ENCODE data around the gene SKAP2.

DNA sequence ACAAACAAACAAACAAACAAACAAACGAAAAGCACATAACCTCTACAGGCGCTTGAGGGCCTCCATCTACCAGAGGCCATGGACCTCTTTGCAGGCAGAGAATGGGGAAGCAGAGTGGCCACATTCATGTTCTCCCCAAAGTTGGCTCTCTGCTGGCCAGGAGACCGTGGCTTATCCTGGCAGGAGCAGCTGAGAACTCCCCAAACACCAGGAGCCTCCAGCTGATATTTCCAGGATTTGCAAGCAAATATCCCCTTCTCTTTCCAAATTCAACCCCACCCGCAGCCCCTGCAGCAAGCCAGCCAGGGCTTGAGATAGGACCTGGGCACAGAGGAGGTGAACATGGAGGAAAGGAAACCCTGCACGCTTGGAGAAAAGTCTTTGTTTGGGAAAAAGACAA lies 240.0 kb downstream of the SKAP2 start:
- no peak for TF ChIP-seq POLR2AphosphoS5 (IDR thresholded peaks at IDR 0.05; ENCODE audit: insufficient read depth in 1 of 2, low read depth in 1 of 2)
- TF ChIP-seq, protein P1, sequence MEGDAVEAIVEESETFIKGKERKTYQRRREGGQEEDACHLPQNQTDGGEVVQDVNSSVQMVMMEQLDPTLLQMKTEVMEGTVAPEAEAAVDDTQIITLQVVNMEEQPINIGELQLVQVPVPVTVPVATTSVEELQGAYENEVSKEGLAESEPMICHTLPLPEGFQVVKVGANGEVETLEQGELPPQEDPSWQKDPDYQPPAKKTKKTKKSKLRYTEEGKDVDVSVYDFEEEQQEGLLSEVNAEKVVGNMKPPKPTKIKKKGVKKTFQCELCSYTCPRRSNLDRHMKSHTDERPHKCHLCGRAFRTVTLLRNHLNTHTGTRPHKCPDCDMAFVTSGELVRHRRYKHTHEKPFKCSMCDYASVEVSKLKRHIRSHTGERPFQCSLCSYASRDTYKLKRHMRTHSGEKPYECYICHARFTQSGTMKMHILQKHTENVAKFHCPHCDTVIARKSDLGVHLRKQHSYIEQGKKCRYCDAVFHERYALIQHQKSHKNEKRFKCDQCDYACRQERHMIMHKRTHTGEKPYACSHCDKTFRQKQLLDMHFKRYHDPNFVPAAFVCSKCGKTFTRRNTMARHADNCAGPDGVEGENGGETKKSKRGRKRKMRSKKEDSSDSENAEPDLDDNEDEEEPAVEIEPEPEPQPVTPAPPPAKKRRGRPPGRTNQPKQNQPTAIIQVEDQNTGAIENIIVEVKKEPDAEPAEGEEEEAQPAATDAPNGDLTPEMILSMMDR (IDR thresholded peaks at IDR 0.05) = no peak
